PC-9 (cell line): ENCODE results near the gene CCDC117.

Experiments
- EZH2 ChIP-seq: fragments of 200-600 bp; sonication (generic); IDR thresholded peaks from 2 replicates; pipeline ENCODE4 v1.8.0; 2017; ENCODE audit warnings: antibody characterized with exemption, low read depth
- TF ChIP-seq, protein P1 (sequence below): fragments of 200-600 bp; sonication (generic); conservative IDR thresholded peaks from 2 replicates; pipeline ENCODE4 v1.6.1; 2017; ENCODE audit warnings: mixed run types, antibody characterized with exemption, mild to moderate bottlenecking, moderate library complexity

DNA sequence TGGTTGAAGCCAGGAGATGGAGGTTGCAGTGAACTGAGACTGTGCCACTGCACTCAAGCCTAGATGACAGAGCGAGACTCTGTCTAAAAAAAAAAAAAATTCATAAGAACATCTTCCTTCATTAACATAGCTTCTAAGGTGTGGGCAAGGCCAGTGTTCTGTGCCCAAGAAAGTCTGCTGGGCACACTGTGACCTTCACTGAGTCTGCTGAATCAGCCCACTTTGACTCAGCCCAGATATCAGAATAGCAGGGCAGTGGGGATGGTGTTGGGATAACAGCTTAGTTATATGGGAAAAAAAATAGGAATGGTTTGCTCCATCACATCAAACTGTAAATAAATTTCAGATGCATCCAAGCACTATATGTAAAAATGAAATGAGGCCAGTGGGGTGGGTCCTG lies 60.2 kb downstream of the CCDC117 start:
- TF ChIP-seq, protein P1, sequence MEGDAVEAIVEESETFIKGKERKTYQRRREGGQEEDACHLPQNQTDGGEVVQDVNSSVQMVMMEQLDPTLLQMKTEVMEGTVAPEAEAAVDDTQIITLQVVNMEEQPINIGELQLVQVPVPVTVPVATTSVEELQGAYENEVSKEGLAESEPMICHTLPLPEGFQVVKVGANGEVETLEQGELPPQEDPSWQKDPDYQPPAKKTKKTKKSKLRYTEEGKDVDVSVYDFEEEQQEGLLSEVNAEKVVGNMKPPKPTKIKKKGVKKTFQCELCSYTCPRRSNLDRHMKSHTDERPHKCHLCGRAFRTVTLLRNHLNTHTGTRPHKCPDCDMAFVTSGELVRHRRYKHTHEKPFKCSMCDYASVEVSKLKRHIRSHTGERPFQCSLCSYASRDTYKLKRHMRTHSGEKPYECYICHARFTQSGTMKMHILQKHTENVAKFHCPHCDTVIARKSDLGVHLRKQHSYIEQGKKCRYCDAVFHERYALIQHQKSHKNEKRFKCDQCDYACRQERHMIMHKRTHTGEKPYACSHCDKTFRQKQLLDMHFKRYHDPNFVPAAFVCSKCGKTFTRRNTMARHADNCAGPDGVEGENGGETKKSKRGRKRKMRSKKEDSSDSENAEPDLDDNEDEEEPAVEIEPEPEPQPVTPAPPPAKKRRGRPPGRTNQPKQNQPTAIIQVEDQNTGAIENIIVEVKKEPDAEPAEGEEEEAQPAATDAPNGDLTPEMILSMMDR: no peak
- TF ChIP-seq EZH2: no peak
